ENCODE measurements around the gene ATP4B.

DNA sequence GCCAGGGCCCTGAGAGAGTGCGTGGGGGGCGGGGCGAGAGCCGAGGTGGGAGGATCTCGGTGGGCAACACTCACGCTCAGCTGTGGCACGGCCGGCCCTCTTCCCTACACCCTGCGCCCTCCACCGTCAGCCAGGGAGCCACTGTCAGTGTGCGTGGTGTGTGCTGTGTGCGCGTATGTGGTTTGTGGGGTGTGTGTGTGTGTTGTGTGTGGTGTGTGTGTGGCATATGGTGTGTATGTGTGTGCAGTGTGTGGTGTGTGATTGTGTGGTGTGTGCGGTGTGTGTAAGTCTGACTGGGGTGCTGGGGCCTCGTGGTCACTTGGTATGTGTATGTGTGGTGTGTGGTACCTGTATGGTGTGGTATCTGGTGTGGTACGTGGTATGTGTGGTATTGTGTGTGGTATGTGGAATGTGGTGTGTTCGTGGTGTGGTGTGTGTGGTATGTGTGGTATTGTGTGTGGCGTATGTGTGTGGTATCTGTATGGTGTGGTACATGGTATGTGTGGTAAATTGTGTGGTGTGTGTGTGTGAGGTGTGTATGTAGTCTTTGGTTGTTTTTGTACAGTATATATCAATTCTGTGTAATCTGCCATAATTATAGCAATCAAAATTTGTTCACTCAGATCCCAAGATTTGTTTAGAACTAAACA is 14.1 kb upstream of the ATP4B start:
- TF ChIP-seq, protein P1, sequence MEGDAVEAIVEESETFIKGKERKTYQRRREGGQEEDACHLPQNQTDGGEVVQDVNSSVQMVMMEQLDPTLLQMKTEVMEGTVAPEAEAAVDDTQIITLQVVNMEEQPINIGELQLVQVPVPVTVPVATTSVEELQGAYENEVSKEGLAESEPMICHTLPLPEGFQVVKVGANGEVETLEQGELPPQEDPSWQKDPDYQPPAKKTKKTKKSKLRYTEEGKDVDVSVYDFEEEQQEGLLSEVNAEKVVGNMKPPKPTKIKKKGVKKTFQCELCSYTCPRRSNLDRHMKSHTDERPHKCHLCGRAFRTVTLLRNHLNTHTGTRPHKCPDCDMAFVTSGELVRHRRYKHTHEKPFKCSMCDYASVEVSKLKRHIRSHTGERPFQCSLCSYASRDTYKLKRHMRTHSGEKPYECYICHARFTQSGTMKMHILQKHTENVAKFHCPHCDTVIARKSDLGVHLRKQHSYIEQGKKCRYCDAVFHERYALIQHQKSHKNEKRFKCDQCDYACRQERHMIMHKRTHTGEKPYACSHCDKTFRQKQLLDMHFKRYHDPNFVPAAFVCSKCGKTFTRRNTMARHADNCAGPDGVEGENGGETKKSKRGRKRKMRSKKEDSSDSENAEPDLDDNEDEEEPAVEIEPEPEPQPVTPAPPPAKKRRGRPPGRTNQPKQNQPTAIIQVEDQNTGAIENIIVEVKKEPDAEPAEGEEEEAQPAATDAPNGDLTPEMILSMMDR (IDR thresholded peaks at IDR 0.05) = no peak
- TF ChIP-seq POLR2A (IDR thresholded peaks at IDR 0.05) = no peak
